IgD-negative memory B cell (primary cell): ENCODE results near the gene OR5W2. TPM values are rescaled to one million over a fixed set of nuclear protein-coding genes. Genes with fewer than 3 reads are reported as not detected.
"Not testable (repeated sequence)": the region's sequence is repeated elsewhere in the genome, so short reads cannot be mapped to it uniquely, and the experiment has no call there.

Source experiments
- H3K27ac Mint-ChIP-seq, 3 donors: one replicate each; pipeline ENCODE4 v1.8.0; 2020 to 2022; ENCODE audit warnings: mild to moderate bottlenecking in 3 of 3, mixed read lengths in 3 of 3, moderate library complexity in 1 of 3
- H3K27me3 Mint-ChIP-seq: one replicate; pipeline ENCODE4 v1.8.0; 2021; ENCODE audit warnings: mixed read lengths
- H3K36me3 Mint-ChIP-seq: one replicate; pipeline ENCODE4 v1.8.0; 2020; ENCODE audit warnings: mild to moderate bottlenecking, mixed read lengths
- H3K4me1 Mint-ChIP-seq, 3 donors: one replicate each; pipeline ENCODE4 v1.8.0; 2020 to 2022; ENCODE audit warnings: mixed read lengths in 3 of 3, mild to moderate bottlenecking in 1 of 3
- H3K4me3 Mint-ChIP-seq, 4 donors: one replicate each; pipeline ENCODE4 v1.8.0; 2020 to 2022; ENCODE audit warnings: mild to moderate bottlenecking in 4 of 4, mixed read lengths in 4 of 4, moderate library complexity in 3 of 4
- H3K9me3 Mint-ChIP-seq, 3 donors: one replicate each; pipeline ENCODE4 v1.8.0; 2020 to 2021; ENCODE audit warnings: mixed read lengths in 3 of 3, mild to moderate bottlenecking in 1 of 3
- polyA plus RNA-seq: library from polyadenylated mRNA; unstranded; fragments of 300-500 nt; fragmentation: Illumina TruSeq; gene quantifications from one replicate; pipeline ENCODE4 v1.2.3, GENCODE V29; 2021

OR5W2 gene
- polyA plus RNA-seq: not detected

- peaks cover 0 to 16% (median 0%) of the 10 kb centered on the region in 3 donors for H3K9me3 Mint-ChIP-seq
- H3K4me3 Mint-ChIP-seq: no peak within 1 kb of the TSS
- no peaks in the 10 kb centered on the region for H3K4me1 Mint-ChIP-seq
- peak within 1 kb of the TSS in 1 of 3 donors; percentile 69 for H3K27ac Mint-ChIP-seq
- no peaks in the 10 kb centered on the region for H3K36me3 Mint-ChIP-seq
- H3K27me3 Mint-ChIP-seq: no peaks in the 10 kb centered on the region
Observed at GRCh38 chr11:55914482-55914881, at the start of gene OR5W2. Gene OR5W2, minus strand, starts transcription at chr11:55914582. Its CDS starts 0 bp downstream, at chr11:55914582.

DNA sequence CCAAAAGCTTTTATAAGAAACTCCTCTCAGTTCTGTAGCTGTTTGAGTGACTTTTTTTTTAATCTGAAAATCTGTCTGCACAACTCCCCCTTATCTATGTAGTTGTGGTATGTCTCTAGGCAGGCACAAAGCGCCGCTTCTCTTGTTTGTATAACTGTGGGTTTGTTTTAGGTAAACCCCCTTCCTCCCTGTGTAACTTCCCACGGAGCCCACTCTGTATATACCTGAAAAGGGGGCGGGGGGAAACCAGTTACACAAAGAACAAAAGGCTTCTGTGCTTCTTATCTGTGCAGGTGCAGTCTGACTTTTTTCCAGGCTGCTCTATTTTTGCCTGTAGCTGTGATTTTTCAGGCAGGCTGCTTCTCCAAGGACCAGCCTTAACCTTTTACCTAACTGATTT, 42.1 kb upstream of the OR5W2 start:
- Mint-ChIP-seq H3K4me3 (no peak overlapping the region), H3K27me3 (no peaks in the 10 kb centered on the region), H3K36me3 (no peaks in the 10 kb centered on the region), H3K4me1 (no peaks in the 10 kb centered on the region), H3K27ac (peak overlapping the region in 1 of 3 donors; percentile 83), H3K9me3 (peaks cover 0 to 8% (median 3%) of the 10 kb centered on the region in 3 donors)

GRCh38 chr11:55949330-55949729, 34.9 kb upstream of the OR5W2 start:
- no peak overlapping the region for H3K4me3 Mint-ChIP-seq
- H3K4me1 Mint-ChIP-seq: no peaks in the 10 kb centered on the region
- H3K36me3 Mint-ChIP-seq: no peaks in the 10 kb centered on the region
- H3K9me3 Mint-ChIP-seq: peaks cover 1 to 12% (median 3%) of the 10 kb centered on the region in 3 donors
- no peaks in the 10 kb centered on the region for H3K27me3 Mint-ChIP-seq
- H3K27ac Mint-ChIP-seq: no peak overlapping the region

GRCh38 chr11:55942785-55943392, 28.5 kb upstream of the OR5W2 start:
- Mint-ChIP-seq H3K4me1 (no peaks in the 10 kb centered on the region), H3K27me3 (no peaks in the 10 kb centered on the region), H3K36me3 (no peaks in the 10 kb centered on the region), H3K4me3 (no peak overlapping the region), H3K9me3 (peaks cover 0 to 4% (median 1%) of the 10 kb centered on the region in 3 donors), H3K27ac (no peak overlapping the region)

GRCh38 chr11:55936300-55936699, 21.9 kb upstream of the OR5W2 start, which contains the start of gene OR5I1:
Gene OR5I1, minus strand, starts transcription at chr11:55936400. Its CDS starts 0 bp downstream, at chr11:55936400.
- Mint-ChIP-seq H3K4me3 (no peak within 1 kb of the TSS), H3K4me1 (no peaks in the 10 kb centered on the region), H3K27me3 (no peaks in the 10 kb centered on the region), H3K9me3 (peaks cover 0 to 4% (median 0%) of the 10 kb centered on the region in 3 donors), H3K36me3 (no peaks in the 10 kb centered on the region), H3K27ac (no peak within 1 kb of the TSS)

GRCh38 chr11:55920537-55920936, 6.2 kb upstream of the OR5W2 start:
- H3K4me3 Mint-ChIP-seq: no peak overlapping the region
- no peak overlapping the region for H3K27ac Mint-ChIP-seq
- H3K36me3 Mint-ChIP-seq: no peaks in the 10 kb centered on the region
- H3K4me1 Mint-ChIP-seq: no peaks in the 10 kb centered on the region
- peaks cover 2 to 11% (median 6%) of the 10 kb centered on the region in 3 donors for H3K9me3 Mint-ChIP-seq
- H3K27me3 Mint-ChIP-seq: no peaks in the 10 kb centered on the region

- no peaks in the 10 kb centered on the region for H3K27me3 Mint-ChIP-seq
- H3K36me3 Mint-ChIP-seq: no peaks in the 10 kb centered on the region
- no peaks in the 10 kb centered on the region for H3K4me1 Mint-ChIP-seq
- H3K27ac Mint-ChIP-seq: no peak overlapping the region
- H3K9me3 Mint-ChIP-seq: peaks cover 2 to 17% (median 4%) of the 10 kb centered on the region in 3 donors
- no peak overlapping the region for H3K4me3 Mint-ChIP-seq
Observed at GRCh38 chr11:55902308-55902707, 12.1 kb downstream of the OR5W2 start.

DNA sequence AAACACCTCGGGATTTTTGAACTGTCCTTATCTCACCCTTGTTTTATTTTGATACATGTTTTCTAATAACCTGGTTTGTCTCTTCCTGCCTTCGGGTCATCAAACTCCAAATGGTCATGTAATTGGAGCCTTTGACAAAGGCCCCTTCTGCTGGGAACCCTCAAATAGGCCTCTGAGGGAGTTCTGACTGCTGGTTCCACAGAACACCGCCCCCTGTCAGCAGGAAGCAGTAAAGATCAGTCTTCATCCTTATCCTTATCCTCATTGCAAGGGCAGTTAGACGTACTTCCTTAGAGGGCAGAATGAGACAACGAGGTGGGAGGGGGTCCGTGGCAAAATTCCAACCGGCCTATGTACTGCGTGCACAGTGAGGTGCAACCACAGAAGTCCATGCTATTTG, 19.2 kb downstream of the OR5W2 start:
- no peaks in the 10 kb centered on the region for H3K27me3 Mint-ChIP-seq
- H3K4me3 Mint-ChIP-seq: no peak overlapping the region
- no peaks in the 10 kb centered on the region for H3K36me3 Mint-ChIP-seq
- H3K27ac Mint-ChIP-seq: no peak overlapping the region
- no peaks in the 10 kb centered on the region for H3K4me1 Mint-ChIP-seq
- peaks cover 0 to 13% (median 6%) of the 10 kb centered on the region in 3 donors for H3K9me3 Mint-ChIP-seq

DNA sequence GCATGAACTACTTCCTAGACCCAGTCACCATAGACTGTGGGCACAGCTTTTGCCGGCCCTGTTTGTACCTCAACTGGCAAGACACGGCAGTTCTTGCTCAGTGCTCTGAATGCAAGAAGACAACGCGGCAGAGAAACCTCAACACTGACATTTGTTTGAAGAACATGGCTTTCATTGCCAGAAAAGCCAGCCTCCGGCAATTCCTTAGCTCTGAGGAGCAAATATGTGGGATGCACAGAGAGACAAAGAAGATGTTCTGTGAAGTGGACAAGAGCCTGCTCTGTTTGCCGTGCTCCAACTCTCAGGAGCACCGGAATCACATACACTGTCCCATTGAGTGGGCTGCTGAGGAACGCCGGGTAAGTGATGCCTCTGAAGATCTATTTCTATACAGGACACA, 28.9 kb downstream of the OR5W2 start:
- not testable (repeated sequence) for H3K27me3 Mint-ChIP-seq, H3K4me3 Mint-ChIP-seq, H3K36me3 Mint-ChIP-seq, H3K4me1 Mint-ChIP-seq, H3K27ac Mint-ChIP-seq, H3K9me3 Mint-ChIP-seq

DNA sequence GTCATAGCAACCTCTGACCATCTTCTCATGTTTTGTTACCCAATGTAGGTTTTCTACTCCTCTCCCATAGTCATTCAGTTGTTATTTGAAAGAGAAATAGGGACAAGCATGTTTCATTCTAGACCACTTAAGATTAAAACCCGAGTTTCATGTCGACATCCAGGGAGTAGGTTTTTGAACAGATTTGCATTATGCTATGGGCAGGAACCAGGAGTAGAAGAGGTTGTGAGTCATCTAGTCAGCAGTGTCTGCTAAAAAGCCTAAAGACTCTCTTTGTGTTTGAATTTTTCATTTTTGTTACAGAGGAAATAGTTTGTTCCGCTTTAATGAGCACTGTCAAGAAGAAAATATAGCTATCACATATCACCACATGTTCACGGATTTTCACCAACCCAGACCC, 29.4 kb downstream of the OR5W2 start:
- not testable (repeated sequence) for H3K4me1 Mint-ChIP-seq, H3K36me3 Mint-ChIP-seq, H3K27me3 Mint-ChIP-seq, H3K4me3 Mint-ChIP-seq, H3K9me3 Mint-ChIP-seq, H3K27ac Mint-ChIP-seq

DNA sequence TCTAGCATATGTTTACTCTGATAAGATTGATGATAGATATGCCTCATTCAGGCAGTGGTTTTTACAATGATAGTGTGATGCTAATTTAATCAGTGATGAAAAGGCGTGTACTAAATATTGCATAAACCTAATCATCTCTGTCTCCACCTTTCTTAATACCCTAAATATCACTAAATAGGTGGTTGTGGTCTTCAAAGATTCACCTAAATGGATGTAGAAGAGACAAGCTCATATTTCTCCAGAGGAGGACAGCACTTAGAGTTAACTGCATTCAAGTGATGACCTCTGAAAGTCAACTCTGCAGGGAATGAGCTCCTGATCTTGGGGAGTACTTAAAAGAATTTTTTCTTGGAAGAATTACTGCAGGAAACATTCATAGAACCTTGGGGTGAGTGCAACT, 31.4 kb downstream of the OR5W2 start, which contains the start of gene TRIM51:
Gene TRIM51 (plus strand): TSS at position 301 of the 400 bp plus-strand sequence. CDS start 2,132 bp downstream, outside the sequence.
- not testable (repeated sequence) for H3K9me3 Mint-ChIP-seq, H3K27me3 Mint-ChIP-seq, H3K36me3 Mint-ChIP-seq, H3K4me3 Mint-ChIP-seq, H3K4me1 Mint-ChIP-seq
- peak within 1 kb of the TSS in 1 of 3 donors; percentile 76 for H3K27ac Mint-ChIP-seq

DNA sequence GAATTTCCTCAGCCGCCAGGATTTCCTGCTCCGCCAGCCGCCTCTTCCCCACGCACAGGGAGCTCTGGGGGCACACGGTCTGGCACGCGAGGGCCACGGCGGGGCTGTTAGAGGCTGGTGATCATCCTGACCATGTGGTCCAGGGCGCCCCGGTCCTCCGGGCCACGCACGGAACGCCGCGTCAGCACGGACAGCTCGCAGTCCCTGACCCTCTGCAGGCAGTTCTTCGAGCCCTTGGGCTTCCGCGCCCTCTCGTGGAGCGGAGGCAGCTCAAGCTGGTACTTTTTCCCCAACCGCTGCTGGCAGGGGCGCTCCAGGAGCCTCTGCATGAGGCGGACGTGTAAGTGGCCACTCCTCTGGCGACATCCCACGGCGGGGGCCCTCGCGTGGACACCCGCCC, 41.2 kb downstream of the OR5W2 start:
- H3K27ac Mint-ChIP-seq, H3K36me3 Mint-ChIP-seq, H3K27me3 Mint-ChIP-seq, H3K4me1 Mint-ChIP-seq, H3K9me3 Mint-ChIP-seq, H3K4me3 Mint-ChIP-seq: not testable (repeated sequence)

DNA sequence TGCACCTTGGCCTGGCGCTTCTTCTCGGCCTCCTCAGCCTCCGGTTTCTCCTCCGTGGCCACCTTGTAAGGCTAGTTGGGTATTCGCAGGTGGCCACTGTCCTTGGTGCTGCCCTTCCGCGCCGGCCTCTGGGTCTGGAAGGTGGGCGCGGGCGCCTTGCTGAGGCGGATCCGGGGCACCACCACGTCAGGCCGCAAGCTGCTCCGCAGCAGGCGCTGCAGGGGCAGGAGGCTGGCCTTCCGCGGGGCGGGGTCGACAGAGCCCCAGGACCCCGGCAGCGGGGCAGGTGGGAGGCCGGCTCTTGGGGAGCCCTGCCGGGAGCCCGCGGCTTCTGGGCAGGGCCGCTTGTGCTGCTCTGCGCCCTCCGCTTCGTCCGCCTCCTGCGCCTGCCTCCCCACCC, 41.7 kb downstream of the OR5W2 start:
- H3K36me3 Mint-ChIP-seq, H3K4me3 Mint-ChIP-seq, H3K27ac Mint-ChIP-seq, H3K27me3 Mint-ChIP-seq, H3K9me3 Mint-ChIP-seq, H3K4me1 Mint-ChIP-seq: not testable (repeated sequence)

DNA sequence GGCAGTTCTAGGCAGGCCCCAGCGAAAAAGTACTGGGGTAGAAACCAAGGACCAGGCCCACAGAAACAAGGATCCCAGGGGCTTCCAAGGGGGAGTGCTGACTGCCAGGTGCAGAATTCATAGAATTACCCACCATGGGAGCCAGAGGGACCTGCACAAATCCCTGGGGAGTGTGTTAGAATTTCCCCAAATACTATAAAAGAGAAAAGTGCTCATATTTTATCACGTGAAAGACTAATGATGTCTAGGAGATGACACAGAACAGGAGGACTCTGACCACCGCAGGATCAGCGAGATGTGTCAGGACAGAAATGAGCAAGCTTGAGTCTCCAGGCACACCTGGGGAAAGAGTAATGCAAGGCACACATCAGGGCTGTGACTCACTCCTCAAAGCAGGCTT, 47.0 kb downstream of the OR5W2 start:
- not testable (repeated sequence) for H3K4me1 Mint-ChIP-seq, H3K27me3 Mint-ChIP-seq, H3K9me3 Mint-ChIP-seq, H3K36me3 Mint-ChIP-seq, H3K27ac Mint-ChIP-seq, H3K4me3 Mint-ChIP-seq
